Osteocyte (in vitro differentiated cells): ENCODE measurements around the gene RFX7. TPM values are rescaled to one million over a fixed set of nuclear protein-coding genes. Genes with fewer than 3 reads are reported as not detected.

Experiments used
- DNase-seq: peaks from one replicate; pipeline ENCODE4 v3.0.0; 2021; ENCODE audit warnings: mixed read lengths; ENCODE audit not compliant: unreplicated experiment; ENCODE audit errors: extremely low spot score
- H3K27ac Mint-ChIP-seq: one replicate; pipeline ENCODE4 v1.8.0; 2021; ENCODE audit warnings: mild to moderate bottlenecking, mixed read lengths; ENCODE audit not compliant: unreplicated experiment
- H3K27me3 Mint-ChIP-seq: one replicate; pipeline ENCODE4 v1.8.0; 2021; ENCODE audit warnings: mixed read lengths; ENCODE audit not compliant: unreplicated experiment
- H3K36me3 Mint-ChIP-seq: one replicate; pipeline ENCODE4 v1.8.0; 2021; ENCODE audit warnings: mixed read lengths; ENCODE audit not compliant: unreplicated experiment
- H3K4me1 Mint-ChIP-seq: one replicate; pipeline ENCODE4 v1.8.0; 2021; ENCODE audit warnings: mixed read lengths; ENCODE audit not compliant: unreplicated experiment
- H3K4me3 Mint-ChIP-seq: one replicate; pipeline ENCODE4 v1.8.0; 2021; ENCODE audit warnings: mild to moderate bottlenecking, moderate library complexity, mixed read lengths; ENCODE audit not compliant: unreplicated experiment
- H3K9me3 Mint-ChIP-seq: one replicate; pipeline ENCODE4 v1.8.0; 2021; ENCODE audit warnings: mixed read lengths; ENCODE audit not compliant: unreplicated experiment
- total RNA-seq: library from RNA; stranded (reverse); gene quantifications from 2 replicates; pipeline ENCODE4 v1.2.1, GENCODE V29; 2021
- TF ChIP-seq, protein P1 (sequence below): fragments of 200-600 bp; sonication (generic); IDR thresholded peaks from 2 replicates; pipeline ENCODE4 v1.5.0; 2021; ENCODE audit warnings: antibody characterized with exemption, mild to moderate bottlenecking, moderate library complexity

RFX7 gene
- total RNA-seq, 1 donor from 2014 or later = 20.2 TPM

DNA sequence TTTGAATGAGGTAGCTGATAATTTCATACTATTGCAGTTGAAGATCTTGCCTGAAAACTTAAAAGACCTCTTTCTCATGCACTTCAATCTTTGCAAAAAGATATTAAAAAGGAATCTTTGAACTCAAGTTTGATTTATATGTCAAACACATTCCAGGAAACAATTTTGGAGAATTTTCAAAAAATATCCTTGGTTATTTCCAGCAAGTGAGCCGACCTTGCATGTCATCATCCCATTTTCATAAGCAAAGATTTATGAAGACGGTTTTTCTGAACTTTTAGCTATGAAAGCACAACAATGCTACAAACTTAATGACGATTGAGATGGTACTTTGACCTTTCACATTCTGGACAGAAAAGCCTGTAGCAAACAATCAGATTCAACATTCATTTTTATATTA is 95.6 kb downstream of the RFX7 start:
- TF ChIP-seq, protein P1, sequence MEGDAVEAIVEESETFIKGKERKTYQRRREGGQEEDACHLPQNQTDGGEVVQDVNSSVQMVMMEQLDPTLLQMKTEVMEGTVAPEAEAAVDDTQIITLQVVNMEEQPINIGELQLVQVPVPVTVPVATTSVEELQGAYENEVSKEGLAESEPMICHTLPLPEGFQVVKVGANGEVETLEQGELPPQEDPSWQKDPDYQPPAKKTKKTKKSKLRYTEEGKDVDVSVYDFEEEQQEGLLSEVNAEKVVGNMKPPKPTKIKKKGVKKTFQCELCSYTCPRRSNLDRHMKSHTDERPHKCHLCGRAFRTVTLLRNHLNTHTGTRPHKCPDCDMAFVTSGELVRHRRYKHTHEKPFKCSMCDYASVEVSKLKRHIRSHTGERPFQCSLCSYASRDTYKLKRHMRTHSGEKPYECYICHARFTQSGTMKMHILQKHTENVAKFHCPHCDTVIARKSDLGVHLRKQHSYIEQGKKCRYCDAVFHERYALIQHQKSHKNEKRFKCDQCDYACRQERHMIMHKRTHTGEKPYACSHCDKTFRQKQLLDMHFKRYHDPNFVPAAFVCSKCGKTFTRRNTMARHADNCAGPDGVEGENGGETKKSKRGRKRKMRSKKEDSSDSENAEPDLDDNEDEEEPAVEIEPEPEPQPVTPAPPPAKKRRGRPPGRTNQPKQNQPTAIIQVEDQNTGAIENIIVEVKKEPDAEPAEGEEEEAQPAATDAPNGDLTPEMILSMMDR = no peak
- H3K4me3 Mint-ChIP-seq = no peak overlapping the region
- peaks cover 19% of the 10 kb centered on the region for H3K9me3 Mint-ChIP-seq
- H3K27ac Mint-ChIP-seq = no peak overlapping the region
- H3K27me3 Mint-ChIP-seq = no peaks in the 10 kb centered on the region
- peaks cover 17% of the 10 kb centered on the region for H3K4me1 Mint-ChIP-seq
- DNase-seq = no peak
- peaks cover 15% of the 10 kb centered on the region for H3K36me3 Mint-ChIP-seq

DNA sequence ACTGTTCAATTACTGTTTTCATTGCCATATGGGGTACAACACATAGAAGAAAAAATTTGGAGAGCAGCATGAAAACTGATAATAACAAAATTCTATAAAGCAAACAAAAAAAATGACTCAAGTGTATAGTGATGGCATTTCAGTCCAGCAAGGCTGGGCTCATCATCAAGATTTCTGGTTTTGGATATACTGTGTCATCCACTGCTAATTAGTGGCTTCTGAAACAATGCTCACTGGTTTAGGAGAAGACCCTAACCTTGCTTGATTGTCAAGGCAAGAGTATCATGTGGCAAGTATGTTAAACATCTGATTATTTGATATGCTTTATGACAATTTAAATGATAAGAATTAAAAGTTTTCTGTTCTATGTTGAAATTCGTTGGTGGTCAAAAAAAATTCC is 96.9 kb downstream of the RFX7 start:
- Mint-ChIP-seq H3K27me3 (no peaks in the 10 kb centered on the region), H3K9me3 (peaks cover 10% of the 10 kb centered on the region), H3K4me3 (no peak overlapping the region), H3K4me1 (peaks cover 17% of the 10 kb centered on the region), H3K27ac (no peak overlapping the region), H3K36me3 (peaks cover 24% of the 10 kb centered on the region)
- TF ChIP-seq, protein P1 = no peak
- no peak for DNase-seq

DNA sequence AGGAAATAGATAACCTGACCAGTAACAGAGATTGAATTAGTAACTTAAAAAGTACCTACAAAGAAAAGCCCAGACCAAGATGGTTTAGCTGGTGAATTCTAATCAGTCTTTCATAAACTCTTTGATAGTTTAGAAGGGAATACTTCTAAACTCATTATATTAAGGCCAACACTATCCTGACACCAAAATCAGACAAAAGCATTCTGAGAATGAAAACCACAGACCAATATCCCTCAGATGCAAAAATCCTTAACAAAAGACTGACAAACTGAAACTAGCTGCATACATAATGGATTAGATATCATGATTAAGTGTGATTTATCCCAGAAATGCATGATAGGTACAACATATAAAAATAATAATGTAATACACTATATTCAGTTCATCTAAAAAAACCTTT is 115.6 kb downstream of the RFX7 start:
- H3K27ac Mint-ChIP-seq = no peak overlapping the region
- H3K9me3 Mint-ChIP-seq = peaks cover 48% of the 10 kb centered on the region
- H3K36me3 Mint-ChIP-seq = peaks cover 62% of the 10 kb centered on the region
- no peak overlapping the region for H3K4me3 Mint-ChIP-seq
- no peak for DNase-seq
- TF ChIP-seq, protein P1 = no peak
- no peaks in the 10 kb centered on the region for H3K27me3 Mint-ChIP-seq
- H3K4me1 Mint-ChIP-seq = no peaks in the 10 kb centered on the region

DNA sequence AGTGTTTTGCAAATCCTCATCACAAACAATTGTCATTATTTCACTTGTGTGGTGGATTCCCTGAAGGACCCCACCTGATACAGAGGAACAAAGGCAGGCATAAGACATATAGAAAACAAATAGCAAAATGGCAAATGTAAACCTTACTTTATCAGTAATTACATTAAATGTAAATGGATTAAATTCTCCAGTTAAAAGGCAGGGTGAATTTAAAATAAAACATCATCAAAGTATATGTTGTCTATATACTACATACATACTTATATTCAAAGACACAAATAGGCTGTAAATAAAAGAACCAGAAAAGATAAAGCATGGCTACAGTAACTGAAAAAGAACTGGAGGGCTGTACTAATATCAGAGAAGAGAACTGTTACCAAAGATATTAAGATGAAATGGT is 117.3 kb downstream of the RFX7 start:
- Mint-ChIP-seq H3K4me3 (no peak overlapping the region), H3K27me3 (no peaks in the 10 kb centered on the region), H3K4me1 (no peaks in the 10 kb centered on the region), H3K27ac (no peak overlapping the region), H3K9me3 (peaks cover 54% of the 10 kb centered on the region), H3K36me3 (peaks cover 75% of the 10 kb centered on the region)
- no peak for DNase-seq
- TF ChIP-seq, protein P1 = no peak

DNA sequence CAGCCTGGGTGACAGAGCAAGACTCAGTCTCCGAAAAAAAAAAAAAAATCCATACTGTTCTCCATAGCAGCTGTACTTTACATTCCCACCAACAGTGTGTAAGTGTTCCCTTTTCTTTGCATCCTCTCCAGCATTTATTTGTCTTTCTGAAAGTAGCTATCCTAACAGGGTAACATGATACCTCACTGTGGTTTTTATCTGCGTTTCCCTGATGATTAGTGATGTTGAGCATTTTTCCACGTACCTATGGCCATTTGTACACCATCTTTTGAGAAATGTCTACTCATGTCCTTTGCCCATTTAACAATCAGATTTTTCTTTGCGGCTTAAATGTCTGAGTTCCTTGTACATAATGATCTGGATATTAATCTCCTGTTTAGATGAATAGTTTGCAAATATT is 119.3 kb downstream of the RFX7 start:
- Mint-ChIP-seq H3K36me3 (peaks cover 75% of the 10 kb centered on the region), H3K4me1 (no peaks in the 10 kb centered on the region), H3K9me3 (peaks cover 62% of the 10 kb centered on the region), H3K27ac (no peak overlapping the region), H3K4me3 (no peak overlapping the region), H3K27me3 (no peaks in the 10 kb centered on the region)
- TF ChIP-seq, protein P1 = no peak
- DNase-seq = no peak
